Pancreas (tissue), 10 donors: ENCODE measurements around the gene SLMAP. TPM values are rescaled to one million over a fixed set of nuclear protein-coding genes. Genes with fewer than 3 reads are reported as not detected.

ENCODE experiments used
- ATAC-seq, 4 donors: fragments of 200-7000 bp; cut with Tn5 transposase; one replicate each; pipeline versions ENCODE4 v1.8.0 to v1.9.1; 2020; ENCODE audit warnings: mild to moderate bottlenecking in 4 of 4, moderate library complexity in 4 of 4
- DNase-seq, 6 donors: peaks; one replicate each; pipeline ENCODE4 v3.0.0-alpha.2; 2020
- FAIRE-seq: peaks from 2 replicates; lab custom pipeline; 2012; peaks lifted over from hg19 to GRCh38; lab: Jason Lieb, UNC
- H3K27ac ChIP-seq, 4 donors: fragments of 200-600 bp; sonication (generic); 1 replicate in 3 of 4; 2 replicates in 1 of 4; pipeline versions ENCODE4 v1.5.0 to v1.8.0; 2020
- H3K27me3 ChIP-seq, 4 donors: fragments of 200-600 bp; one replicate each; pipeline ENCODE4 v1.8.0; 2021
- H3K36me3 ChIP-seq, 3 donors: fragments of 200-600 bp; sonication (generic) in 1 of 3; one replicate each; pipeline versions ENCODE4 v1.5.0 to v1.8.0; 2020 to 2021
- H3K4me1 ChIP-seq, 3 donors: fragments of 200-600 bp; one replicate each; pipeline ENCODE4 v1.8.0; 2021
- H3K4me3 ChIP-seq, 4 donors: fragments of 200-600 bp; sonication (generic) in 2 of 4; one replicate each; pipeline versions ENCODE4 v1.5.0 to v1.8.0; 2020 to 2021
- H3K9me3 ChIP-seq, 4 donors: fragments of 200-600 bp; one replicate each; pipeline ENCODE4 v1.8.0; 2021
- WGBS, 2 donors: extraction: QIAGEN DNeasy Blood & Tissue Kit; methylation state at CpG; one replicate each; pipeline ENCODE4 v1.1.7; 2013; 5-methylcytosine and 5-hydroxymethylcytosine counted together
- intact Hi-C, 3 donors: fragments of 100-400 bp; cut with DNase I; formaldehyde crosslinking; loops; one replicate each; pipeline versions ENCODE4 v1.11.1 to v1.14.2; 2022
- polyA plus RNA-seq, 2 donors: library from polyadenylated mRNA; stranded (reverse); fragments of 200-250 nt; gene quantifications; one replicate each; pipeline ENCODE4 v1.2.3, GENCODE V29; 2013
- total RNA-seq, 6 donors: library from RNA; stranded (reverse); fragmentation: NEBNext Ultra II Directional in 4 of 6; extraction: Animal tissue kit (Norgen Biotek cat#: 25700) in 4 of 6; gene quantifications; one replicate each; pipeline versions ENCODE4 v1.2.1 to v1.2.4, GENCODE V29; 2021 to 2023
- TF ChIP-seq, protein P1 (sequence below), 4 donors: fragments of 200-600 bp; sonication (generic) in 3 of 4; IDR thresholded peaks; one replicate each; pipeline versions ENCODE4 v1.5.0 to v1.8.0; 2021; ENCODE audit warnings: antibody characterized with exemption in 4 of 4
- donor health status: healthy with polysubstance abuse.
- donor health status: DM: no; HTN: no; CAD: no; lungs with moderate emphysema.
- donor health status: DM: no; HTN: no; CAD: no.
- donor health status: control.
- donor health status: control.
- donor health status: Bipolar disorder and iron deficiency.
- donor health status: DM: yes; HTN: yes; CAD: no.
- donor health status: DM: no; HTN: no; CAD: no.
- donor health status: DM: no; HTN: no; CAD: no.
- donor health status: DM: yes; HTN: yes; CAD: no.

SLMAP gene
- total and polyA plus RNA-seq, 8 donors: 9.0 to 39.6 (median 22.7) TPM

GRCh38 chr3:57918123-57918837 lies 162.2 kb downstream of the SLMAP start:
- Histone ChIP-seq H3K27ac (no peak overlapping the region), H3K4me3 (no peak overlapping the region), H3K9me3 (no peaks in the 10 kb centered on the region), H3K4me1 (peaks cover 0 to 5% (median 4%) of the 10 kb centered on the region in 3 donors), H3K27me3 (no peaks in the 10 kb centered on the region), H3K36me3 (peaks cover 0 to 27% (median 5%) of the 10 kb centered on the region in 3 donors)
- DNase-seq: no peak
- intact Hi-C loops: no loop called here
- ATAC-seq: peak in 1 of 4 donors; percentile 30
- FAIRE-seq: no peak
- WGBS, 2 donors: 64 to 65% methylated on average over 2 of the region's 2 CpGs
- TF ChIP-seq, protein P1, sequence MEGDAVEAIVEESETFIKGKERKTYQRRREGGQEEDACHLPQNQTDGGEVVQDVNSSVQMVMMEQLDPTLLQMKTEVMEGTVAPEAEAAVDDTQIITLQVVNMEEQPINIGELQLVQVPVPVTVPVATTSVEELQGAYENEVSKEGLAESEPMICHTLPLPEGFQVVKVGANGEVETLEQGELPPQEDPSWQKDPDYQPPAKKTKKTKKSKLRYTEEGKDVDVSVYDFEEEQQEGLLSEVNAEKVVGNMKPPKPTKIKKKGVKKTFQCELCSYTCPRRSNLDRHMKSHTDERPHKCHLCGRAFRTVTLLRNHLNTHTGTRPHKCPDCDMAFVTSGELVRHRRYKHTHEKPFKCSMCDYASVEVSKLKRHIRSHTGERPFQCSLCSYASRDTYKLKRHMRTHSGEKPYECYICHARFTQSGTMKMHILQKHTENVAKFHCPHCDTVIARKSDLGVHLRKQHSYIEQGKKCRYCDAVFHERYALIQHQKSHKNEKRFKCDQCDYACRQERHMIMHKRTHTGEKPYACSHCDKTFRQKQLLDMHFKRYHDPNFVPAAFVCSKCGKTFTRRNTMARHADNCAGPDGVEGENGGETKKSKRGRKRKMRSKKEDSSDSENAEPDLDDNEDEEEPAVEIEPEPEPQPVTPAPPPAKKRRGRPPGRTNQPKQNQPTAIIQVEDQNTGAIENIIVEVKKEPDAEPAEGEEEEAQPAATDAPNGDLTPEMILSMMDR (IDR thresholded peaks at IDR 0.05): no peak

GRCh38 chr3:57919987-57920386 lies 163.9 kb downstream of the SLMAP start:
- DNase-seq (no peak), FAIRE-seq (no peak), ATAC-seq (no peak)
- no peak overlapping the region for H3K27ac ChIP-seq
- H3K4me1 ChIP-seq: peaks cover 0 to 5% (median 4%) of the 10 kb centered on the region in 3 donors
- peaks cover 0 to 32% (median 5%) of the 10 kb centered on the region in 3 donors for H3K36me3 ChIP-seq
- no peaks in the 10 kb centered on the region for H3K9me3 ChIP-seq
- H3K27me3 ChIP-seq: no peaks in the 10 kb centered on the region
- TF ChIP-seq, protein P1 (IDR thresholded peaks at IDR 0.05): no peak
- H3K4me3 ChIP-seq: no peak overlapping the region
- intact Hi-C loops: no loop called here

DNA sequence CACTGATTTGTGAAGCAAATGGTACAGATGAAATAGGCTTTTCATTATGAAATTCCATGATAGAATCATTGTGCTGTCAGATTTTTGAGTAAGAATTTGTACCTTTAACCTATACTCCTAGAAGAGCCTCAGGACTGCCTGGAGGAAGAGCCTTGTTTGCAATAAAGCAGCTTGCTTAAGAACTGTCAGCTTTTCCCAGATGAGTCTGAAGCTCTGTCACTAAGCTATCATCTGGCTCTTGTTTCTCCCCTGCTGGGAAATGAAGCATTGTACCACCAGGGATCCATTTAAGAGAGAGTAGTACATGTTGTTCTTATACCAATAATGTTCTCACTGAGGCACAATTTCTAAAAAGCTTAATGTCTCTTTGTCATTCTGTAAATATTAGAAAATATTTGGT lies 167.0 kb downstream of the SLMAP start:
- Histone ChIP-seq H3K36me3 (peaks cover 0 to 23% (median 0%) of the 10 kb centered on the region in 3 donors), H3K27ac (no peak overlapping the region)
- TF ChIP-seq, protein P1 (IDR thresholded peaks at IDR 0.05): no peak

DNA sequence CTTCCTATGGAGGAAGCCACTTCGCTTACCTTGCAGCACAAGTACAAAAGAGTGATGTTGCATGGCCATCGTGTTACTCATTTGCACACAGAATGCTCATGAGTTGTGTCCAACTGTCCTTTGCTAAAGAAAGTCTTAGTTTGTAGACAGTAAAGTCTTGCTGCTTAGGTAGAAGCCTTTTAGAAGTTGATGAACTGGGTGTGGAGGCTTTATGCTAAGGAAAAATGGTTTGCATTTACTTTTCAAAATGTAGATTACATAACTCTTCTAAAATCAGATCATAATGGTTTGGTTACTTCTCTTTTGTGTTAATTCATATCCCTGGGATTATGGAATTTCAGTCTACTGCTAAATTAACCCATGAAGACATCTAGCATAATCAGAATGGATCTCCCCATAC lies 167.6 kb downstream of the SLMAP start:
- no peaks in the 10 kb centered on the region for H3K9me3 ChIP-seq
- H3K27ac ChIP-seq: no peak overlapping the region
- no peaks in the 10 kb centered on the region for H3K27me3 ChIP-seq
- ATAC-seq: no peak
- 91 to 92% methylated on average over 2 of the region's 2 CpGs for WGBS, 2 donors
- TF ChIP-seq, protein P1 (IDR thresholded peaks at IDR 0.05): no peak
- H3K4me3 ChIP-seq: no peak overlapping the region
- no peak for FAIRE-seq
- intact Hi-C loops: no loop called here
- H3K4me1 ChIP-seq: no peaks in the 10 kb centered on the region
- DNase-seq: no peak
- H3K36me3 ChIP-seq: peaks cover 0 to 23% (median 0%) of the 10 kb centered on the region in 3 donors

More for the DNA sequence above, 167.0 kb downstream of the SLMAP start:
- ATAC-seq: peak in 2 of 4 donors; percentile 49 to 51
- Histone ChIP-seq H3K4me3 (no peak overlapping the region), H3K9me3 (no peaks in the 10 kb centered on the region), H3K27me3 (no peaks in the 10 kb centered on the region), H3K4me1 (peaks cover 0 to under 1% (median 0%) of the 10 kb centered on the region in 3 donors)
- no peak for FAIRE-seq
- intact Hi-C loops: no loop called here
- no peak for DNase-seq

DNA sequence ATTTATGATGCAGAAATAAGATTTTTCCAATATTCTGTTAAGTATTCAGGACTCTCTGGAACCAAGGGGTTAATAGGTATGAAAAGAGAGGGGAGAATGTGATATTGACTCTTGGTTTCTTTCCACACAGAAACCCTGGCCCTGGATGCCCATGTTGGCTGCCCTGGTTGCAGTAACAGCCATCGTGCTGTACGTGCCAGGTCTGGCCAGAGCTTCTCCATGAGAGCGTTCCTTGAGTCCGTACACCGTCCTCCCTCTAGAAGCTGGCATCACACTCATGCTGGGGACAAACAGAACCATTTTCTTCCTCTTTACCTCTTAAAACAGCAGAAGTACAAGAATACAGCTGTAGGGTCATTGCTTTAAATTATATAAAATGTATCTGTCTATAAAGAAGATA lies 171.1 kb downstream of the SLMAP start:
- Histone ChIP-seq H3K4me3 (no peak overlapping the region), H3K4me1 (no peaks in the 10 kb centered on the region), H3K36me3 (peaks cover 0 to 23% (median 0%) of the 10 kb centered on the region in 3 donors), H3K27me3 (no peaks in the 10 kb centered on the region), H3K27ac (no peak overlapping the region), H3K9me3 (no peaks in the 10 kb centered on the region)
- ATAC-seq: no peak
- TF ChIP-seq, protein P1 (IDR thresholded peaks at IDR 0.05): no peak
- intact Hi-C loops: no loop called here
- no peak for FAIRE-seq
- DNase-seq: no peak
- WGBS, 2 donors: 95 to 97% methylated on average over 5 of the region's 5 CpGs
